Astrocyte (in vitro differentiated cells and primary cell): ENCODE data around the gene CAGE1. TPM values are rescaled to one million over a fixed set of nuclear protein-coding genes. Genes with fewer than 3 reads are reported as not detected.
"Not testable (repeated sequence)": the region's sequence is repeated elsewhere in the genome, so short reads cannot be mapped to it uniquely, and the experiment has no call there.

Experiments used
- DNase-seq: peaks from one replicate; pipeline ENCODE4 v3.0.0-alpha.2; 2010; ENCODE audit warnings: low read depth
- FAIRE-seq: peaks from 2 replicates; lab custom pipeline; 2011; peaks lifted over from hg19 to GRCh38; lab: Jason Lieb, UNC
- H2AFZ ChIP-seq: 2 replicates; pipeline ENCODE4 v1.6.0; 2012; ENCODE audit warnings: low read depth, low read length, inconsistent platforms
- H3K27ac ChIP-seq: 2 replicates; pipeline ENCODE4 v1.5.1; 2011; ENCODE audit warnings: low read depth, low read length, inconsistent platforms
- H3K27me3 ChIP-seq: 2 replicates; pipeline ENCODE4 v1.6.0; 2011; ENCODE audit warnings: low read length, inconsistent platforms; ENCODE audit not compliant: insufficient read depth
- H3K36me3 ChIP-seq: 2 replicates; pipeline ENCODE4 v1.5.1; 2011; ENCODE audit warnings: low read length, inconsistent platforms; ENCODE audit not compliant: insufficient read depth
- H3K4me1 ChIP-seq: 2 replicates; pipeline ENCODE4 v1.5.1; 2011; ENCODE audit warnings: low read length, inconsistent platforms; ENCODE audit not compliant: insufficient read depth
- H3K4me2 ChIP-seq: 2 replicates; pipeline ENCODE4 v1.6.0; 2012; ENCODE audit warnings: low read length, inconsistent platforms
- H3K4me3 ChIP-seq: 2 replicates; pipeline ENCODE4 v1.5.1; 2011; ENCODE audit warnings: low read depth, mild to moderate bottlenecking, low read length, inconsistent platforms; ENCODE audit not compliant: insufficient read depth
- H3K79me2 ChIP-seq: 2 replicates; pipeline ENCODE4 v1.6.0; 2012; ENCODE audit warnings: mild to moderate bottlenecking, low read length, inconsistent platforms; ENCODE audit not compliant: insufficient read depth
- H3K9ac ChIP-seq: 2 replicates; pipeline ENCODE4 v1.6.0; 2012; ENCODE audit warnings: mild to moderate bottlenecking, low read length, inconsistent platforms
- H3K9me3 ChIP-seq: 2 replicates; pipeline ENCODE4 v1.5.1; 2012; ENCODE audit warnings: low read depth, mild to moderate bottlenecking, low read length, inconsistent platforms; ENCODE audit not compliant: insufficient read depth
- H4K20me1 ChIP-seq: 2 replicates; pipeline ENCODE4 v1.6.0; 2012; ENCODE audit warnings: low read length, inconsistent platforms; ENCODE audit not compliant: insufficient read depth
- H3K27ac Mint-ChIP-seq: one replicate; pipeline ENCODE4 v1.8.0; 2021; ENCODE audit warnings: mild to moderate bottlenecking, mixed read lengths; ENCODE audit not compliant: unreplicated experiment
- H3K27me3 Mint-ChIP-seq: one replicate; pipeline ENCODE4 v1.8.0; 2021; ENCODE audit warnings: low read depth, mixed read lengths; ENCODE audit not compliant: unreplicated experiment
- H3K36me3 Mint-ChIP-seq: one replicate; pipeline ENCODE4 v1.8.0; 2021; ENCODE audit warnings: low read depth, mixed read lengths; ENCODE audit not compliant: unreplicated experiment
- H3K4me1 Mint-ChIP-seq: one replicate; pipeline ENCODE4 v1.8.0; 2021; ENCODE audit warnings: low read depth, mixed read lengths; ENCODE audit not compliant: unreplicated experiment
- H3K4me3 Mint-ChIP-seq: one replicate; pipeline ENCODE4 v1.8.0; 2021; ENCODE audit warnings: mild to moderate bottlenecking, moderate library complexity, mixed read lengths; ENCODE audit not compliant: unreplicated experiment
- H3K9me3 Mint-ChIP-seq: one replicate; pipeline ENCODE4 v1.8.0; 2021; ENCODE audit warnings: mild to moderate bottlenecking, mixed read lengths; ENCODE audit not compliant: unreplicated experiment
- EZH2 ChIP-seq: IDR thresholded peaks from 2 replicates; pipeline ENCODE4 v1.6.1; 2012; ENCODE audit warnings: mild to moderate bottlenecking, low read length, inconsistent platforms; ENCODE audit not compliant: insufficient read depth
- total RNA-seq: library from RNA; stranded (reverse); gene quantifications from 2 replicates; pipeline ENCODE4 v1.2.1, GENCODE V29; 2021
- TF ChIP-seq, protein P1 (sequence below): IDR thresholded peaks from 2 replicates; pipeline ENCODE4 v1.5.1; 2011; ENCODE audit warnings: low read depth, mild to moderate bottlenecking, inconsistent platforms, low read length, moderate library complexity; ENCODE audit not compliant: insufficient read depth

CAGE1 gene
- total RNA-seq, 1 donor from 2014 or later, result 0.30 TPM

DNA sequence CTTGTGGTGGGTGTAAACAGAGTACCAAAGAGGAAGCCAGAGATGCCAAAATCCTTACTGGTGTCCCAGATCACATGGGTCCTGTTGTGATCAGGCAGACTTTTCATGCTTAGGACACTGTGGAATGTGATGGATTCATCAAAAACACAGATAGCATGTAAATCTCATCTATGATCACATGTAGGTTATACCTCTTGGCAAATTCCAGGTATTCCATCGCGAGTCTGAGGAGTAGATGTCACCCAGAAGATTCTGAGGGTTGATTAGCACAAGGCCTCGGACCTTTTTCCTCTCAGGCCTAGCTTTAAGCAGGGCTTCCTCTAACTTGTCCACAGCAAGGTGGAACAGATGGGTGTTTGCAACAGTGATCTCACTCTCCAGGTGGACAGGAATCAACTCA is 48.3 kb downstream of the CAGE1 start:
- H3K36me3 ChIP-seq, result no peaks in the 10 kb centered on the region
- TF ChIP-seq, protein P1, sequence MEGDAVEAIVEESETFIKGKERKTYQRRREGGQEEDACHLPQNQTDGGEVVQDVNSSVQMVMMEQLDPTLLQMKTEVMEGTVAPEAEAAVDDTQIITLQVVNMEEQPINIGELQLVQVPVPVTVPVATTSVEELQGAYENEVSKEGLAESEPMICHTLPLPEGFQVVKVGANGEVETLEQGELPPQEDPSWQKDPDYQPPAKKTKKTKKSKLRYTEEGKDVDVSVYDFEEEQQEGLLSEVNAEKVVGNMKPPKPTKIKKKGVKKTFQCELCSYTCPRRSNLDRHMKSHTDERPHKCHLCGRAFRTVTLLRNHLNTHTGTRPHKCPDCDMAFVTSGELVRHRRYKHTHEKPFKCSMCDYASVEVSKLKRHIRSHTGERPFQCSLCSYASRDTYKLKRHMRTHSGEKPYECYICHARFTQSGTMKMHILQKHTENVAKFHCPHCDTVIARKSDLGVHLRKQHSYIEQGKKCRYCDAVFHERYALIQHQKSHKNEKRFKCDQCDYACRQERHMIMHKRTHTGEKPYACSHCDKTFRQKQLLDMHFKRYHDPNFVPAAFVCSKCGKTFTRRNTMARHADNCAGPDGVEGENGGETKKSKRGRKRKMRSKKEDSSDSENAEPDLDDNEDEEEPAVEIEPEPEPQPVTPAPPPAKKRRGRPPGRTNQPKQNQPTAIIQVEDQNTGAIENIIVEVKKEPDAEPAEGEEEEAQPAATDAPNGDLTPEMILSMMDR, result no peak
- TF ChIP-seq EZH2, result no peak
- no peaks in the 10 kb centered on the region for H3K27me3 Mint-ChIP-seq
- H3K9me3 ChIP-seq, result no peaks in the 10 kb centered on the region
- no peaks in the 10 kb centered on the region for H3K79me2 ChIP-seq
- H3K27ac ChIP-seq, result no peak overlapping the region
- H3K27ac Mint-ChIP-seq, result no peak overlapping the region
- FAIRE-seq, result no peak
- H3K4me2 ChIP-seq, result no peak overlapping the region
- H3K4me1 ChIP-seq, result no peaks in the 10 kb centered on the region
- DNase-seq, result no peak
- H3K4me3 Mint-ChIP-seq, result no peak overlapping the region
- no peaks in the 10 kb centered on the region for H3K9me3 Mint-ChIP-seq
- H3K9ac ChIP-seq, result no peak overlapping the region
- no peaks in the 10 kb centered on the region for H4K20me1 ChIP-seq
- H2AFZ ChIP-seq, result no peak overlapping the region
- no peaks in the 10 kb centered on the region for H3K36me3 Mint-ChIP-seq
- H3K4me3 ChIP-seq, result no peak overlapping the region
- no peaks in the 10 kb centered on the region for H3K4me1 Mint-ChIP-seq
- H3K27me3 ChIP-seq, result peaks cover 2% of the 10 kb centered on the region

DNA sequence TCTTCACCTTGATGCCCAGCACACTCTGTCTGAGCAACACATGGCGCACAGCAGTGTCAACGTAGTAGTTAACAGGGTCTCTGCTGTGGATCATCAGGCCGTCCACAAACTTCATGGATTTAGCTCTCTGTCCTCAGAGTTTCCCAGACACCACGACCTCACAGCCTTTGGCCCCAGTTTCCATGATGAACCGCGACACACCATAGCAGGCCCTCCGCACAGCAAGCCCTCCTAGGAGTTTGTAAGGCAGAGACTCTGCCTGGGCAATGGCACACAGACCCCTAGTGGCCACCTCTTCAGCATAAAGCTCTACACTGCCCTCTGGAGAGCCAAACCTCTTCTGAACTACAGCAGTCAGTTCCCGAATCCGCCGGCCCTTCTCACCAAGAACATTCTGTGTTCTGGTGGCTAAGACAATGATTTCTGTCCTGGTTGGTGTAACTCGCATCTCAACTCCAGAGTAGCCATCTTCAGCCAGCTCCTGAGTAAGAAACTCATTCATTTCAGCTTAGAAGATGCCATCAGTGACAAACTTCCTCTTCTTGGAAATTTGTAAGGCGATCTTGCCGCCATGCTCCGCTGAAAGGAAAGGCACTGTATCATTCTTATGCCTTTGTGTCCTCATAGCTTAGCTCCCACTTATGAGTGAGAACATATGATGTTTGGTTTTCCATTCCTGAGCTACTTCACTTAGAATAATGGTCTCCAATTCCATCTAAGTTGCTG is 50.4 kb downstream of the CAGE1 start:
- not testable (repeated sequence) for H2AFZ ChIP-seq, H3K4me3 Mint-ChIP-seq, H3K9me3 ChIP-seq, H3K27me3 Mint-ChIP-seq, H3K36me3 Mint-ChIP-seq, H3K4me1 ChIP-seq, H3K36me3 ChIP-seq, H3K9me3 Mint-ChIP-seq, H3K4me3 ChIP-seq, H3K27ac Mint-ChIP-seq, H3K27me3 ChIP-seq, H3K9ac ChIP-seq, H3K4me2 ChIP-seq, H4K20me1 ChIP-seq, H3K4me1 Mint-ChIP-seq, FAIRE-seq, H3K79me2 ChIP-seq, DNase-seq, H3K27ac ChIP-seq

DNA sequence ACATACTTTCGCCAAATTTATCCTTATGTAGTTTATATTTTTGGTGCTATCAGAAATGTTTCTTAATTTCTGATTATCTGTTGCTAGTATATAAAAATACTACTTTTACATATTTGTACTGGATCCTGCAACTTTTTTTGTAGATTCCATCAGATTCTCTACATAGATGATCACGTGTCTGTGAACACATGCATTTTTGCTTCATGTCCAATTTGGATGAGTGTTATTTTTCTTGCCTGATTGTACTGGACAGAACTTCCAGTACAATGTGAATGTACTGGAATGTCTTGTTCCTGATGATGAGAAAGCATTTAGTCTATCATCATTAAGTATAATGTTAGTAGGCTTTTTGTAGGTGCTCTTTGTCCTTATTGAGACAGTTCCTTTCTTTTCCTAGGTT is 51.5 kb downstream of the CAGE1 start:
- Mint-ChIP-seq H3K27ac (no peak overlapping the region), H3K4me1 (no peaks in the 10 kb centered on the region), H3K27me3 (no peaks in the 10 kb centered on the region), H3K36me3 (no peaks in the 10 kb centered on the region), H3K4me3 (no peak overlapping the region), H3K9me3 (no peaks in the 10 kb centered on the region)
- Histone ChIP-seq H2AFZ (no peak overlapping the region), H4K20me1 (no peaks in the 10 kb centered on the region), H3K4me2 (no peak overlapping the region), H3K9ac (no peak overlapping the region), H3K4me1 (no peaks in the 10 kb centered on the region), H3K4me3 (no peak overlapping the region), H3K36me3 (no peaks in the 10 kb centered on the region), H3K9me3 (no peaks in the 10 kb centered on the region), H3K27ac (no peak overlapping the region), H3K79me2 (no peaks in the 10 kb centered on the region), H3K27me3 (peaks cover 2% of the 10 kb centered on the region)
- FAIRE-seq (no peak), DNase-seq (no peak)
- TF ChIP-seq, protein P1, result no peak
- TF ChIP-seq EZH2, result no peak
